Measurements from ENCODE around the gene CKMT2. TPM values are rescaled to one million over a fixed set of nuclear protein-coding genes. Genes with fewer than 3 reads are reported as not detected.
"Not testable (repeated sequence)": the region's sequence is repeated elsewhere in the genome, so short reads cannot be mapped to it uniquely, and the experiment has no call there.

Gene CKMT2
- total RNA-seq, 1 donor from 2014 or later: not detected

DNA sequence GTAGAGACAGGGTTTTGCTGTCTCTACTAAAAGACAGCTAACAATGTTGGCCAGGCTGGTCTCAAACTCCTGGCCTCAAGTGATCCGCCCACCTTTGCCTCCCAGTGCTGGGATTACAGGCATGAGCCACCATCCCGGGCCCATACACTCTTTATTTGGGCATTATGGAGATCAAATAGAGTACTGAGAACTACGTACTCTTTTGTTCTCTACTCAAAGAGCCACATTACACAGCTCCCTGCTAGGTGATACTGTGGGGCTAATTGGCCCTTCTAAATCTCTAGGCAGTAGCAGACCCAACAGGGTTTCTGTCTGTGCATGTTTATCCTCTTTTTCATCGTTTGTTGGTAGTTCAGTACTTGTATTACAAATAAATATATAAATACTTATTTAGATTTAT is 16.1 kb downstream of the CKMT2 start:
- Mint-ChIP-seq H3K27ac (no peak overlapping the region), H3K4me3 (no peak overlapping the region), H3K4me1 (no peaks in the 10 kb centered on the region), H3K36me3 (ENCODE audit: low read depth) (no peaks in the 10 kb centered on the region), H3K9me3 (no peaks in the 10 kb centered on the region), H3K27me3 (no peaks in the 10 kb centered on the region)
- DNase-seq: no peak
- intact Hi-C loops (cut with micrococcal nuclease): no loop called here

DNA sequence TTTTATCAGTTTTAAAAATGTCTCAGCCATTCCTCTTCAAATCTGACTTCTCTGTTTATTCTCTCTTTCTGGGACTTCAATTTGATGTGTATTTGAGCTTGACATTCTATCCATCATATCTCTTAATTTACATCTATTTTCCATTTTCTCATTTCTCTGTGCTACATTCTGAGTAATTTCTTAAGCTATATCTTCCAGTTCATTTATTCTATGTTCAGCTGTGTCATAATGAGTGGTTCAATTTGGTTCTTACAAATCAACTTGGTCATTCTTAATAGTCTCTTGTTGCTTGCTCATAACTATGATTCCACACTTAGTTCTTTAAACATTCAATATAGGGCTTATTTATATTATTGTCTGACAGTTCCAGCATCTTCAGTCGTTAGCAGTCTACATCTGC is 16.9 kb downstream of the CKMT2 start:
- Mint-ChIP-seq H3K4me1 (no peaks in the 10 kb centered on the region), H3K27me3 (no peaks in the 10 kb centered on the region), H3K27ac (no peak overlapping the region), H3K4me3 (no peak overlapping the region), H3K36me3 (ENCODE audit: low read depth) (no peaks in the 10 kb centered on the region), H3K9me3 (no peaks in the 10 kb centered on the region)
- no peak for DNase-seq
- intact Hi-C loops (cut with micrococcal nuclease): no loop called here

DNA sequence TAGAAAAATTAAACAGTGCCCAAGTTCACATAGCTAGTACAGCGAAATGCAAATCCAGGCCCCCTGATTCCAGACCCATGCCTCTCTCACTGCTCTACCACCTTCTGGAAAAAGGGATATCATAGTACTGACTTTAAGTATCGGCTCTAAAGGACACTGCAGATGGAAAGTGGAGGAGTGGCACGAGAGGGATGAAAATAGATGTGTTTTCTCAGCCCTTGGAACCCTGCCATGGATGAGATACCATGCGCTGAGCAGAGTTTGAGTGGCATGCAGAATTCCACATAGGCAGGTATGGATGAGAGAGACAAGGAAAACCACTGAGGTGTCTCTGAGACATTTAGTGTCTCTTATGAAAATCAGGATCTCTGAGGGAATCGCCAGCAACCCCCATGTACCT is 18.8 kb downstream of the CKMT2 start:
- Mint-ChIP-seq H3K4me3 (no peak overlapping the region), H3K36me3 (ENCODE audit: low read depth) (no peaks in the 10 kb centered on the region), H3K9me3 (no peaks in the 10 kb centered on the region), H3K27me3 (no peaks in the 10 kb centered on the region), H3K27ac (no peak overlapping the region), H3K4me1 (no peaks in the 10 kb centered on the region)
- DNase-seq: no peak
- intact Hi-C loops (cut with micrococcal nuclease): no loop called here

DNA sequence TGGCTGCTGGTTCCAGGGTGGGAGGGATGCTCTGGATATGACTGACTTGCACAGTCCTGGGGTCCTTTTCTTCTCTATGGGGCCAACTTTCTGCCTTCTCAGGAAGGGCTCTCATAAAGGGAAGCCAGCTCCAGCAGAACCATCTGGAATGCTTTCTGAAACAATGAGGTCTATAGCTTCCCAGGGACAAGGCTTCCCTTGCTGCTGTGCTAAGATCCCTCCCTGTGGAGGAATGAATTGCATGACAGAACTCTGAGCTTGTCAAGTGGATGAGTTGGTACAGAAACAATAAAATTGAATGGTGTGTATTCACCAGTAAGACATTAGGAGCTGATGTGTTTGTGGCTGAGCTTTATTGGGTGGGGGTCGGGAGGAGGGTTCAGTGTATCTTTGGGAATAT is 19.8 kb downstream of the CKMT2 start:
- no peaks in the 10 kb centered on the region for H3K4me1 Mint-ChIP-seq
- intact Hi-C loops (cut with micrococcal nuclease): no loop called here
- no peak overlapping the region for H3K4me3 Mint-ChIP-seq
- H3K27ac Mint-ChIP-seq: no peak overlapping the region
- no peaks in the 10 kb centered on the region for H3K27me3 Mint-ChIP-seq
- no peak for DNase-seq
- H3K36me3 Mint-ChIP-seq (ENCODE audit: low read depth): peaks cover 3% of the 10 kb centered on the region
- no peaks in the 10 kb centered on the region for H3K9me3 Mint-ChIP-seq

GRCh38 chr5:81253875-81254274 is 20.8 kb downstream of the CKMT2 start:
- H3K36me3 Mint-ChIP-seq (ENCODE audit: low read depth): peaks cover 3% of the 10 kb centered on the region
- DNase-seq: no peak
- intact Hi-C loops (cut with micrococcal nuclease): no loop called here
- H3K27ac Mint-ChIP-seq: no peak overlapping the region
- H3K27me3 Mint-ChIP-seq: no peaks in the 10 kb centered on the region
- no peaks in the 10 kb centered on the region for H3K9me3 Mint-ChIP-seq
- no peak overlapping the region for H3K4me3 Mint-ChIP-seq
- H3K4me1 Mint-ChIP-seq: no peaks in the 10 kb centered on the region

DNA sequence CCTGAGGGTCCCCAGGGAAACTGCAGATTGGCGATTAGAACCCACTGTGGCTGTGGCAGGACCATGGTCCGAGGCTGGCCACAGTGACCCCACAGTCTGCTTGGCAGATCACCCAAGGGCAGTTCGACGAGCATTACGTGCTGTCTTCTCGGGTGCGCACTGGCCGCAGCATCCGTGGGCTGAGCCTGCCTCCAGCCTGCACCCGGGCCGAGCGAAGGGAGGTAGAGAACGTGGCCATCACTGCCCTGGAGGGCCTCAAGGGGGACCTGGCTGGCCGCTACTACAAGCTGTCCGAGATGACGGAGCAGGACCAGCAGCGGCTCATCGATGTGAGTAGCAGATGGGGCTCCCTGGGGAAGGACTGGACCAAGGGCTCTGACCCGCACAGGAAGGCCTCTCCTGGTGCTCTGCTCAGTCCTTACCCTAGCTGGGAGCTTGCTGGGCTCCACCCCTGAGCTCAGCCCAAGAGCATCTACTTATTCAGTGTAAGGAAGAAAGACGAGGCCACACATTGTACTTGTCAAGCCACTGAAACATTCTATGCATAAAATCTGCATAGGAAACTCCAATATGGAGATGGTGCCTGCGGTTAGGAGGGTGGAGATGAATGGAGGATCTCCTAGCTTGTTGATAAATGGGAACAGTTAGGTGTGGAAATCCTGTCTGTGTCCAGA is 21.9 kb downstream of the CKMT2 start:
- no peaks in the 10 kb centered on the region for H3K27me3 Mint-ChIP-seq
- intact Hi-C loops (cut with micrococcal nuclease): no loop called here
- H3K27ac Mint-ChIP-seq: no peak overlapping the region
- DNase-seq: no peak
- peaks cover 6% of the 10 kb centered on the region for H3K36me3 Mint-ChIP-seq (ENCODE audit: low read depth)
- peaks cover 7% of the 10 kb centered on the region for H3K9me3 Mint-ChIP-seq
- H3K4me3 Mint-ChIP-seq: no peak overlapping the region
- H3K4me1 Mint-ChIP-seq: no peaks in the 10 kb centered on the region

DNA sequence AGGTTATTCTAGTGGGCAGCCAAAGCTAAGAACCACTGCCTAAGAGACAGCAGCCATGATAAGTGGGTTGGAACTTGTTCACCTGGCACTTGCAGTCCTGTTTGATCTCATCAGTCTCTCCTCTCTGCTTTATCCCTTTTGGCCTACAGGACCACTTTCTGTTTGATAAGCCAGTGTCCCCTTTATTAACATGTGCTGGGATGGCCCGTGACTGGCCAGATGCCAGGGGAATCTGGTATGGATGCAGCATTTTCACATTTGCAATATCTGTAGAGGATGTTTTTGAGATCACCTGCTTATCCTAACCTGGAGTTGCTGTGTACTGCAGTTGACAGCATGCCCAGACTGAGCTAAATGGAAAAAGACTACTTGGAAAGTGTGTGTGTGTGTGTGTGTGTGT is 23.6 kb downstream of the CKMT2 start:
- H3K27ac Mint-ChIP-seq: no peak overlapping the region
- H3K27me3 Mint-ChIP-seq: no peaks in the 10 kb centered on the region
- DNase-seq: no peak
- no peaks in the 10 kb centered on the region for H3K4me1 Mint-ChIP-seq
- intact Hi-C loops (cut with micrococcal nuclease): no loop called here
- H3K36me3 Mint-ChIP-seq (ENCODE audit: low read depth): peaks cover 16% of the 10 kb centered on the region
- no peak overlapping the region for H3K4me3 Mint-ChIP-seq
- peaks cover 18% of the 10 kb centered on the region for H3K9me3 Mint-ChIP-seq

DNA sequence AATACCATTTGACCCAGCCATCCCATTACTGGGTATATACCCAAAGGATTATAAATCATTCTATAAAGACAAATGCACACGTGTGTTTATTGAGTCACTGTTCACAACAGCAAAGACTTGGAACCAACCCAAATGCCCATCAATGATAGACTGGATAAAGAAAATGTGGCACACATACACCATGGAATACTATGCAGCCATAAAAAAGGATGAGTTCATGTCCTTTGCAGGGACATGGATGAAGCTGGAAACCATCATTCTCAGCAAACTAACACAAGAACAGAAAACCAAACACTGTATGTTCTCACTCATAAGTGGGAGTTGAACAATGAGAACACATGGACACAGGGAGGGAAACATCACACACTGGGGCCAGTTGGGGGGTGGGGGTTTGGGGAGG is 29.7 kb downstream of the CKMT2 start:
- intact Hi-C loops (cut with micrococcal nuclease); H3K4me1 Mint-ChIP-seq; H3K4me3 Mint-ChIP-seq; H3K27me3 Mint-ChIP-seq; H3K27ac Mint-ChIP-seq; DNase-seq: not testable (repeated sequence)
- Mint-ChIP-seq H3K9me3 (peaks cover 18% of the 10 kb centered on the region), H3K36me3 (ENCODE audit: low read depth) (peaks cover 16% of the 10 kb centered on the region)

- DNase-seq: no peak
- Mint-ChIP-seq H3K36me3 (ENCODE audit: low read depth) (peaks cover 11% of the 10 kb centered on the region), H3K27ac (no peak overlapping the region), H3K4me1 (no peaks in the 10 kb centered on the region), H3K27me3 (no peaks in the 10 kb centered on the region), H3K9me3 (peaks cover 10% of the 10 kb centered on the region), H3K4me3 (no peak overlapping the region)
- intact Hi-C loops (cut with micrococcal nuclease): no loop called here
Measured at GRCh38 chr5:81265101-81265500, 32.0 kb downstream of the CKMT2 start.

GRCh38 chr5:81268521-81269196 is 35.5 kb downstream of the CKMT2 start:
- intact Hi-C loops (cut with micrococcal nuclease): no loop called here
- Mint-ChIP-seq H3K4me1 (no peaks in the 10 kb centered on the region), H3K9me3 (peaks cover 16% of the 10 kb centered on the region), H3K36me3 (ENCODE audit: low read depth) (peaks cover 9% of the 10 kb centered on the region), H3K4me3 (no peak overlapping the region), H3K27me3 (no peaks in the 10 kb centered on the region), H3K27ac (no peak overlapping the region)
- no peak for DNase-seq

- H3K4me1 Mint-ChIP-seq: no peaks in the 10 kb centered on the region
- H3K27me3 Mint-ChIP-seq: no peaks in the 10 kb centered on the region
- intact Hi-C loops (cut with micrococcal nuclease): no loop called here
- H3K9me3 Mint-ChIP-seq: peaks cover 25% of the 10 kb centered on the region
- peaks cover 12% of the 10 kb centered on the region for H3K36me3 Mint-ChIP-seq (ENCODE audit: low read depth)
- H3K4me3 Mint-ChIP-seq: no peak overlapping the region
- no peak for DNase-seq
- H3K27ac Mint-ChIP-seq: no peak overlapping the region
Measured at GRCh38 chr5:81269751-81270393, 36.8 kb downstream of the CKMT2 start.

DNA sequence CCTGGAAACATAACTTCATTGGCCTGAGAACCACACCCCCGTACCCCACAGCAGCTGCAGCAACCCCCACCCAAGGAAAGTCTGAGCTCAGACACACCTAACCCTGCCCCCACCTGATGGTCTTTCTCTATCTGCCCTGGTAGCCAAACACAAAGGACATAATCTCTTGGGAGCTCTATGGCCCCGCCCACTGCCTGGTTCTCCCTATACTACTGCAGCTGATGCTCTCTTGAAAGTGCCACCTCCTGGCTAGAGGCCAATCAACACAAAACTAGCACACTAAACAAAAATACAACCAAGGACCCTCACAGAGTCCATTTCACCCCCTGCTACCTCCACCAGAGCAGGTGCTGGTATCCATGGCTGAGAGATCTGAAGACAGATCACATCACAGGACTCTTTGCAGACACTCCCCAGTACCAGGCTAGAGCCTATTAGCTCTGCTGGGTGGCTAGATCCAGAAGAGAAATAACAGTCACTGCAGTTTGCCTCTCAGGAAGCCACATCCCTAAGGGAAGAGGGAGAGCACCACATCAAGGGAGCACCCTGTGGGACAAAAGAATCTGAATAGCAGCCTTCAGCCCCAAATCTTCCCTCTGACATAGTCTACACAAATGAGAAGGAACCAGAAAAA is 37.4 kb downstream of the CKMT2 start:
- H3K27ac Mint-ChIP-seq; intact Hi-C loops (cut with micrococcal nuclease); H3K4me1 Mint-ChIP-seq; H3K27me3 Mint-ChIP-seq; DNase-seq; H3K4me3 Mint-ChIP-seq: not testable (repeated sequence)
- peaks cover 13% of the 10 kb centered on the region for H3K36me3 Mint-ChIP-seq (ENCODE audit: low read depth)
- H3K9me3 Mint-ChIP-seq: peaks cover 32% of the 10 kb centered on the region

- Mint-ChIP-seq H3K27me3 (no peaks in the 10 kb centered on the region), H3K4me3 (no peak overlapping the region), H3K9me3 (peaks cover 6% of the 10 kb centered on the region), H3K36me3 (ENCODE audit: low read depth) (no peaks in the 10 kb centered on the region), H3K4me1 (peaks cover 5% of the 10 kb centered on the region), H3K27ac (no peak overlapping the region)
- no peak for DNase-seq
- intact Hi-C loops (cut with micrococcal nuclease): loop anchor here (2.0 to 10.0 kb wide), 2 partner anchors 17 to 409 kb away; partner anchors contain the start of gene ZCCHC9
Measured at GRCh38 chr5:81283976-81284375, 50.9 kb downstream of the CKMT2 start.

- Mint-ChIP-seq H3K4me3 (no peak overlapping the region), H3K27me3 (no peaks in the 10 kb centered on the region)
Measured at GRCh38 chr5:81286059-81286617, 53.0 kb downstream of the CKMT2 start.

More at GRCh38 chr5:81286059-81286617, 53.0 kb downstream of the CKMT2 start:
- Mint-ChIP-seq H3K27ac (no peak overlapping the region), H3K36me3 (ENCODE audit: low read depth) (peaks cover 5% of the 10 kb centered on the region), H3K9me3 (no peaks in the 10 kb centered on the region), H3K4me1 (peaks cover 14% of the 10 kb centered on the region)
- intact Hi-C loops (cut with micrococcal nuclease): loop anchor here (5.0 to 10.0 kb wide), 2 partner anchors 324 to 411 kb away; partner anchors contain the start of gene RASGRF2
- no peak for DNase-seq
